ENCODE data around the gene NEU4. TPM values are rescaled to one million over a fixed set of nuclear protein-coding genes. Genes with fewer than 3 reads are reported as not detected.

Gene NEU4
- total RNA-seq, 4 donors from 2014 or later, result 58.1 to 195 (median 93.9) TPM

DNA sequence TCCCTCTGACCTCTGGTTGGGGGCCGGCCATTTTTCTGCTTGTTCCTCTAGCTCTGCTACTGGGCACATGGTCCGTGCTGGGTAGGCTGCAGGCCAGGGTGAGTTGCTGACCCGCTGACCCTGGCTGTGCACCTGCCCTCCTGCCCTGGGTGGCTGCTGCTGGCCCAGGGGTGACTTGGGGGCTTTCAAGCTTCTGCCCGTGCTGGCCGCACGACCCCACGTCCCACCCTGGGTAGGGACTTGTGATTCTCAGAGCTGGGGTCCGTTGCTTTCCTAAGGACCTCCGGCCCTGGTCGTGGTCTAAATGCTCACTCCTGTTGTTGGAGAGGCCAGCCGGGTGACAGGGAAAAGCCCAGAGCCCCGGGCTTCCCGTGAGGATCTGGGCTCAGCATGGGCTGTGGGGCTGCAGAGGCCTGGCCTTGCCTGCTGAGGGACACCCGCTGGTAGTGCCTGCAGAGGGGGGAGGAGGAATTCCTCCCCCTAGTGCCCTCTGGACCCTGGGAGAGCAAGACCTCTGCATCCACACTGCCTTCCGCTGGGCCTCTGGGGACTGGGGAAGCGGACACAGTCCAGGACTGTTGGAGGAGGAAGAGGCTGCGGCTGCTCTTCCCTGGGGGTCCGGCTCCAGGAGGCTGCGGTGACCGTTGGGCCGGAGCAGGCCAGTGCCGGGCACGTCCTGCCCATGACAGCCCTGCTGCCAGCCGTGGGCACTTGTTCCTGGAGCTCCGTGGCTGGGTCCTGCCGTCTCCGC lies 38.6 kb upstream of the NEU4 start:
- Histone ChIP-seq H3K27me3 (no peaks in the 10 kb centered on the region), H3K4me1 (peaks cover 5 to 34% (median 27%) of the 10 kb centered on the region in 4 donors), H3K36me3 (no peaks in the 10 kb centered on the region), H3K4me3 (no peak overlapping the region), H3K27ac (no peak overlapping the region), H3K9me3 (no peaks in the 10 kb centered on the region)
- WGBS, 2 donors (ENCODE audit: low coverage in 1 of 2), result 82% methylated on average over 23 of the region's 27 CpGs; no CpG with 5 or more reads in 1 of the 2 donors
- TF ChIP-seq POLR2AphosphoS5 (IDR thresholded peaks at IDR 0.05) (no peak), EP300 (IDR thresholded peaks at IDR 0.05; ENCODE audit: low read depth) (no peak), POLR2A (IDR thresholded peaks at IDR 0.05) (no peak)
- TF ChIP-seq, protein P1, sequence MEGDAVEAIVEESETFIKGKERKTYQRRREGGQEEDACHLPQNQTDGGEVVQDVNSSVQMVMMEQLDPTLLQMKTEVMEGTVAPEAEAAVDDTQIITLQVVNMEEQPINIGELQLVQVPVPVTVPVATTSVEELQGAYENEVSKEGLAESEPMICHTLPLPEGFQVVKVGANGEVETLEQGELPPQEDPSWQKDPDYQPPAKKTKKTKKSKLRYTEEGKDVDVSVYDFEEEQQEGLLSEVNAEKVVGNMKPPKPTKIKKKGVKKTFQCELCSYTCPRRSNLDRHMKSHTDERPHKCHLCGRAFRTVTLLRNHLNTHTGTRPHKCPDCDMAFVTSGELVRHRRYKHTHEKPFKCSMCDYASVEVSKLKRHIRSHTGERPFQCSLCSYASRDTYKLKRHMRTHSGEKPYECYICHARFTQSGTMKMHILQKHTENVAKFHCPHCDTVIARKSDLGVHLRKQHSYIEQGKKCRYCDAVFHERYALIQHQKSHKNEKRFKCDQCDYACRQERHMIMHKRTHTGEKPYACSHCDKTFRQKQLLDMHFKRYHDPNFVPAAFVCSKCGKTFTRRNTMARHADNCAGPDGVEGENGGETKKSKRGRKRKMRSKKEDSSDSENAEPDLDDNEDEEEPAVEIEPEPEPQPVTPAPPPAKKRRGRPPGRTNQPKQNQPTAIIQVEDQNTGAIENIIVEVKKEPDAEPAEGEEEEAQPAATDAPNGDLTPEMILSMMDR (IDR thresholded peaks at IDR 0.05), result no peak
- DNase-seq, result no peak
- in situ Hi-C loops (cut with MboI; ENCODE audit: low pct_ligation_motif_present in 1 of 4, low pct_unique_long_range_greater_than_20kb in 1 of 4, low sequenced_read_pairs in 3 of 4), result no loop called here
- intact Hi-C loops (cut with DNase I; ENCODE audit: low total_unique reads), result no loop called here

DNA sequence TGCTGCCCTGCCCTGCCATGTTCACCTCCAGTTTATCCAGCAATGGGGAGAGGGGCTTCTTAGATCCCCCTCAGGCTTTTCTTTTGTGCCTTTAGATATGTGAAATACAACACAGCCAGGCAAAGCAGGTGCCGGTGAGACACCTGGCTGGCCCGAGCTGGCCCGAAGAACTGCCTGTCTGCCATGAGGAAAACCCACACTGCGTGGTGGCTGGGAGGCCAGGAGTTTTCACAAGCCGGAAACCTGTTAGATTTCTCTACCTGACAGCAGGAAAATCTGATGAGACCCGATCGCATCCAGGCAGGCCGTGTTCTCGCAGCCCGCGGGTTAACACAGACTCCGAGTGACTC lies 38.1 kb upstream of the NEU4 start:
- H3K9me3 ChIP-seq, result no peaks in the 10 kb centered on the region
- TF ChIP-seq POLR2A (IDR thresholded peaks at IDR 0.05) (no peak), POLR2AphosphoS5 (IDR thresholded peaks at IDR 0.05) (no peak), EP300 (IDR thresholded peaks at IDR 0.05; ENCODE audit: low read depth) (no peak)
- TF ChIP-seq, protein P1 (IDR thresholded peaks at IDR 0.05), result no peak
- H3K27me3 ChIP-seq, result no peaks in the 10 kb centered on the region
- no peak for DNase-seq
- H3K36me3 ChIP-seq, result no peaks in the 10 kb centered on the region
- in situ Hi-C loops (cut with MboI; ENCODE audit: low pct_ligation_motif_present in 1 of 4, low pct_unique_long_range_greater_than_20kb in 1 of 4, low sequenced_read_pairs in 3 of 4), result no loop called here
- WGBS, 2 donors (ENCODE audit: low coverage in 1 of 2), result 97% methylated on average over 6 of the region's 12 CpGs; no CpG with 5 or more reads in 1 of the 2 donors
- peaks cover 5 to 39% (median 32%) of the 10 kb centered on the region in 4 donors for H3K4me1 ChIP-seq
- intact Hi-C loops (cut with DNase I; ENCODE audit: low total_unique reads), result no loop called here
- H3K4me3 ChIP-seq, result no peak overlapping the region
- H3K27ac ChIP-seq, result no peak overlapping the region

DNA sequence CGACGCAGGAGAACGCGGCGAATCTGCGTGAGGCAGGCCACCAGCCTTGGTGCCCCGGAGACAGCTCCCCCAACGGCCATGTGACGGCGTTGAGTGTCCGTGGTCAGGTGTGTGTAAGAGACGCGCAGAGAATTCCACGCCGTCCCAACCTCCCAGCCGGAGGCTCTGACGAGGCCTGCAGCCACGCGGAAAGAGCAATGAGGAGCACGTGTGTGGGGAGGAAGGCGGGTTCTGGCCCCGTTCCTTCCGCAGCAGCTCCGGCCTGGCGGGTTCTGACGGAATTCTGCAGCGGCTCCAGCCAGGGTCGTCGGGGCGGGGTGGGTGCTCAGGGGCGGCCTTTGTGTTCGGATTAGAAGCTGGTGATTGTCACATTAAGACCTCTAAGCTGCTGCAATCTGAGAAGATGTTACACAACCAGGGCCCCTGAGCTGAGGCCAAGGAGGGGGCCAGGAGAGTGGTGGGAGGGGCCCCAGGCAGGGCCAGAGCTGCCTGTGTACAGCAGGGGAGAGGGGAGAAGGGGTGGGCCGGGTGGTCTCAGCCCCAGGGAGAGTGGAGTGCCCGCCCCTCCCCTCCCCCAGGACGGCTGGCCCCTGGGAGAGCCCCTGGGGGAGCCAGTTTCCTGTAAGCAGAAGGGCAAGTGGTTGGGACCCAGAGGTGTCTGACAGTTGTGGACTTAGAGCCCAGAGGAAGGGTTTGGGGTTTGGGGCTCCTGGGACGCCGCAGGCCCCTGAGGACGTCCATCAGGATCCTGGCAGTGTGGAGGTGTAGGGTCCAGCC lies 37.5 kb upstream of the NEU4 start:
- DNase-seq, result no peak
- peaks cover 5 to 42% (median 34%) of the 10 kb centered on the region in 4 donors for H3K4me1 ChIP-seq
- no peak overlapping the region for H3K27ac ChIP-seq
- intact Hi-C loops (cut with DNase I; ENCODE audit: low total_unique reads), result no loop called here
- WGBS, 2 donors (ENCODE audit: low coverage in 1 of 2), result 71 to 81% methylated on average over 3 to 37 of the region's 38 CpGs
- no peak for TF ChIP-seq POLR2AphosphoS5 (IDR thresholded peaks at IDR 0.05)
- TF ChIP-seq, protein P1 (IDR thresholded peaks at IDR 0.05), result no peak
- no peak for TF ChIP-seq POLR2A (IDR thresholded peaks at IDR 0.05)
- no peak for TF ChIP-seq EP300 (IDR thresholded peaks at IDR 0.05; ENCODE audit: low read depth)
- no peaks in the 10 kb centered on the region for H3K27me3 ChIP-seq
- in situ Hi-C loops (cut with MboI; ENCODE audit: low pct_ligation_motif_present in 1 of 4, low pct_unique_long_range_greater_than_20kb in 1 of 4, low sequenced_read_pairs in 3 of 4), result no loop called here
- no peaks in the 10 kb centered on the region for H3K9me3 ChIP-seq
- no peaks in the 10 kb centered on the region for H3K36me3 ChIP-seq
- H3K4me3 ChIP-seq, result no peak overlapping the region

DNA sequence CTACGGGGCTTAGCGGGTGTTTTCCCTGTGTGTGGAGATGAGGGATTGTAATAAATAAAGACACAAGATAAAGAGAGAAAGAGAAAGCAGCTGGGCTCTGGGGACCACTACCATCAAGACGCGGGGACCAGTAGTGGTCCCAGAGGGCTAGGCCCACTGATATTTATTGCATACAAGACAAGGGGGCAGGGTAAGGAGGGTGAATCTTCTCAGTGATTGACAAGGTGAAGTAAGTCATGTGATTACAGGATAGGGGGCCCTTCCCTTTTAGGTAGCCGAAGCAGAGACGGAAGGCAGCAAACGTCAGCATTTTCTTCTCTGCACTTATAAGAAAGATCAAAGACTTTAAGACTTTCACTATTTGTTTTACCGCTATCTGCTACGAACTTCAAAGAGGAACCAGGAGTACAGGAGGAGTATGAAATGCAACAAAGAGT lies 36.9 kb upstream of the NEU4 start:
- no peak for DNase-seq
- no peaks in the 10 kb centered on the region for H3K27me3 ChIP-seq
- no peaks in the 10 kb centered on the region for H3K9me3 ChIP-seq
- H3K27ac ChIP-seq, result no peak overlapping the region
- no peak overlapping the region for H3K4me3 ChIP-seq
- intact Hi-C loops (cut with DNase I; ENCODE audit: low total_unique reads) (no loop called here), in situ Hi-C loops (cut with MboI; ENCODE audit: low pct_ligation_motif_present in 1 of 4, low pct_unique_long_range_greater_than_20kb in 1 of 4, low sequenced_read_pairs in 3 of 4) (no loop called here)
- H3K4me1 ChIP-seq, result peaks cover 5 to 44% (median 35%) of the 10 kb centered on the region in 4 donors
- TF ChIP-seq POLR2A (IDR thresholded peaks at IDR 0.05) (no peak), POLR2AphosphoS5 (IDR thresholded peaks at IDR 0.05) (no peak), EP300 (IDR thresholded peaks at IDR 0.05; ENCODE audit: low read depth) (no peak)
- TF ChIP-seq, protein P1 (IDR thresholded peaks at IDR 0.05), result no peak
- H3K36me3 ChIP-seq, result no peaks in the 10 kb centered on the region
- 32 to 46% methylated on average over 9 of the region's 9 CpGs for WGBS, 2 donors (ENCODE audit: low coverage in 1 of 2)

All from transverse colon (tissue), 4 donors.